ACC112 (cell line): ENCODE data around the gene KCNIP4.

ENCODE experiments used
- H2AFZ ChIP-seq: fragments of 200-600 bp; sonication (generic); one replicate; pipeline ENCODE4 v1.6.0; 2017; ENCODE audit warnings: antibody characterized with exemption, low read length; ENCODE audit not compliant: unreplicated experiment
- H3K27ac ChIP-seq: fragments of 200-600 bp; sonication (generic); 2 replicates; pipeline ENCODE4 v1.5.1; 2014; ENCODE audit warnings: low read depth, mild to moderate bottlenecking, antibody characterized with exemption, low read length, moderate library complexity
- H3K27me3 ChIP-seq: fragments of 200-600 bp; sonication (generic); 2 replicates; pipeline ENCODE4 v1.6.1; 2014; ENCODE audit warnings: mild to moderate bottlenecking, antibody characterized with exemption, low read length, moderate library complexity, mixed read lengths; ENCODE audit not compliant: insufficient read depth
- H3K36me3 ChIP-seq: fragments of 200-600 bp; sonication (generic); 2 replicates; pipeline ENCODE4 v1.6.1; 2016; ENCODE audit warnings: mild to moderate bottlenecking, antibody characterized with exemption, low read length, moderate library complexity, mixed read lengths; ENCODE audit not compliant: insufficient read depth
- H3K4me1 ChIP-seq: fragments of 200-600 bp; sonication (generic); one replicate; pipeline ENCODE4 v1.6.1; 2016; ENCODE audit warnings: low read length, mixed read lengths; ENCODE audit not compliant: insufficient read depth, unreplicated experiment, control insufficient read depth
- H3K4me3 ChIP-seq: fragments of 200-600 bp; sonication (generic); 2 replicates; pipeline ENCODE4 v1.5.1; 2014; ENCODE audit warnings: mild to moderate bottlenecking, low read depth, low read length
- H3K79me2 ChIP-seq: fragments of 200-600 bp; sonication (generic); one replicate; pipeline ENCODE4 v1.6.0; 2016; ENCODE audit warnings: low read length; ENCODE audit not compliant: control insufficient read depth, unreplicated experiment, insufficient read depth

Gene KCNIP4

GRCh38 chr4:20679951-20680350 is 1268.6 kb downstream of the KCNIP4 start:
- Histone ChIP-seq H3K4me3 (no peak overlapping the region), H3K79me2 (no peaks in the 10 kb centered on the region), H3K27me3 (peaks cover 3% of the 10 kb centered on the region; the same call in 1 of the 2 replicates), H3K36me3 (no peaks in the 10 kb centered on the region), H3K4me1 (peaks cover 25% of the 10 kb centered on the region), H3K27ac (no peak overlapping the region), H2AFZ (no peak overlapping the region)
